GM06990 (cell line): ENCODE measurements around the gene UBE2S.

Experiments
- DNase-seq: peaks from one replicate; pipeline ENCODE4 v3.0.0-alpha.2; 2011; ENCODE audit not compliant: insufficient read length; ENCODE audit errors: extremely low read depth
- H3K27me3 ChIP-seq: replicated peaks from 2 replicates; pipeline ENCODE4 v1.6.0; 2011; ENCODE audit warnings: low read length; ENCODE audit not compliant: control insufficient read depth, insufficient read depth
- H3K36me3 ChIP-seq: 2 replicates; pipeline ENCODE4 v1.5.1; 2011; ENCODE audit warnings: low read length; ENCODE audit not compliant: control insufficient read depth, insufficient read depth
- H3K4me3 ChIP-seq: replicated peaks from 2 replicates; pipeline ENCODE4 v1.5.1; 2011; ENCODE audit warnings: low read depth, mild to moderate bottlenecking, control low read depth, low read length
- CTCF ChIP-seq: IDR thresholded peaks from 2 replicates; pipeline ENCODE4 v1.5.1; 2011; ENCODE audit warnings: low read length, control low read depth, mild to moderate bottlenecking, inconsistent platforms; ENCODE audit not compliant: insufficient read depth, poor library complexity, severe bottlenecking

UBE2S gene

GRCh38 chr19:55353803-55354697 is 53.5 kb downstream of the UBE2S start:
- H3K36me3 ChIP-seq = no peaks in the 10 kb centered on the region
- H3K27me3 ChIP-seq = peaks cover 2% of the 10 kb centered on the region
- no peak for TF ChIP-seq CTCF
- peak overlapping the region; percentile 40 for H3K4me3 ChIP-seq
- peak; percentile 68 for DNase-seq

GRCh38 chr19:55353356-55353802 is 54.2 kb downstream of the UBE2S start:
- TF ChIP-seq CTCF = no peak
- H3K27me3 ChIP-seq = peaks cover 2% of the 10 kb centered on the region
- no peaks in the 10 kb centered on the region for H3K36me3 ChIP-seq
- peak overlapping the region; percentile 40; the same call in 1 of the 2 replicates for H3K4me3 ChIP-seq
- DNase-seq = no peak

- no peak for DNase-seq
- peaks cover 2% of the 10 kb centered on the region for H3K27me3 ChIP-seq
- H3K4me3 ChIP-seq = no peak overlapping the region
Measured at GRCh38 chr19:55352549-55353145, 54.9 kb downstream of the UBE2S start.

GRCh38 chr19:55352040-55352439 is 55.5 kb downstream of the UBE2S start:
- Histone ChIP-seq H3K4me3 (no peak overlapping the region), H3K27me3 (peaks cover 2% of the 10 kb centered on the region), H3K36me3 (peaks cover 2% of the 10 kb centered on the region; the same call in 1 of the 2 replicates)
- no peak for DNase-seq
- no peak for TF ChIP-seq CTCF

More at GRCh38 chr19:55352549-55353145, 54.9 kb downstream of the UBE2S start:
- H3K36me3 ChIP-seq = peaks cover 2% of the 10 kb centered on the region; the same call in 1 of the 2 replicates
- no peak for TF ChIP-seq CTCF

- H3K4me3 ChIP-seq = no peak overlapping the region
- no peak for TF ChIP-seq CTCF
- H3K27me3 ChIP-seq = peaks cover 2% of the 10 kb centered on the region
- DNase-seq = no peak
- peaks cover 2% of the 10 kb centered on the region; the same call in 1 of the 2 replicates for H3K36me3 ChIP-seq
Measured at GRCh38 chr19:55350620-55351315, 56.8 kb downstream of the UBE2S start.
